Adrenal gland (tissue), 12 donors: ENCODE data around the gene ADCY2. TPM values are rescaled to one million over a fixed set of nuclear protein-coding genes. Genes with fewer than 3 reads are reported as not detected.

ENCODE experiments used
- DNase-seq, 7 donors: peaks; one replicate each; pipeline ENCODE4 v3.0.0-alpha.2; 2019 to 2020
- H3K27ac ChIP-seq, 5 donors: fragments of 200-600 bp; sonication (generic) in 4 of 5; 1 replicate in 3 of 5; 2 replicates in 2 of 5; pipeline versions ENCODE4 v1.5.1 to v1.8.0; 2016 to 2020; ENCODE audit warnings: mild to moderate bottlenecking in 1 of 5
- H3K27me3 ChIP-seq: fragments of 200-600 bp; 2 replicates; pipeline ENCODE4 v1.8.0; 2021
- H3K36me3 ChIP-seq, 2 donors: fragments of 200-600 bp; replicated peaks in 1 of 2; 1 replicate in 1 of 2; 2 replicates in 1 of 2; pipeline versions ENCODE4 v1.5.1 to v1.8.0; 2018 to 2022
- H3K4me1 ChIP-seq, 2 donors: fragments of 200-600 bp; replicated peaks in 1 of 2; 1 replicate in 1 of 2; 2 replicates in 1 of 2; pipeline versions ENCODE4 v1.5.1 to v1.8.0; 2018 to 2021
- H3K4me3 ChIP-seq, 4 donors: fragments of 200-600 bp; sonication (generic) in 3 of 4; one replicate each; pipeline ENCODE4 v1.5.1; 2016 to 2018
- H3K9me3 ChIP-seq, 3 donors: fragments of 200-600 bp; sonication (generic) in 1 of 3; replicated peaks in 1 of 3; 1 replicate in 2 of 3; 2 replicates in 1 of 3; pipeline versions ENCODE4 v1.5.1 to v1.8.0; 2016 to 2021
- CTCF ChIP-seq, 6 experiments: fragments of 450-650 bp in 4 of 6; fragments of 200-600 bp in 2 of 6; sonication (generic) in 1 of 6; IDR thresholded peaks; 1 replicate in 5 of 6; 2 replicates in 1 of 6; pipeline versions ENCODE4 v1.5.1 to v1.8.0; 2016 to 2021; ENCODE audit warnings: antibody characterized with exemption in 6 of 6, mild to moderate bottlenecking in 2 of 6, moderate library complexity in 1 of 6
- POLR2A ChIP-seq, 2 donors: fragments of 450-650 bp; IDR thresholded peaks; one replicate each; pipeline ENCODE4 v1.6.1; 2017; ENCODE audit warnings: antibody characterized with exemption in 2 of 2, mild to moderate bottlenecking in 2 of 2, moderate library complexity in 1 of 2
- WGBS, 4 donors: extraction: QIAGEN DNeasy Blood & Tissue Kit in 2 of 4; methylation state at CpG; one replicate each; pipeline versions ENCODE4 v1.1.5 to v1.1.7; 2013 to 2017; 5-methylcytosine and 5-hydroxymethylcytosine counted together
- intact Hi-C, 2 donors: fragments of 100-400 bp; cut with DNase I; formaldehyde crosslinking; loops; one replicate each; pipeline versions ENCODE4 v1.14.1 to v1.15.0; 2022 to 2023
- polyA plus RNA-seq, 3 donors: library from polyadenylated mRNA; stranded (reverse); fragments of 200-250 nt in 2 of 3; fragments of 350-450 nt in 1 of 3; fragmentation: Illumina TruSeq in 1 of 3; extraction: RNeasy Lipid Tissue Mini Kit (QIAGEN cat#74804) in 1 of 3; gene quantifications; one replicate each; pipeline ENCODE4 v1.2.3, GENCODE V29; 2013 to 2014
- total RNA-seq, 9 donors: library from RNA; depleted of rRNA in 4 of 9; stranded (reverse); fragments of >200 nt in 4 of 9; fragments of 120-200 nt in 1 of 9; fragmentation: NEBNext Ultra II Directional in 1 of 9; extraction: Animal tissue kit (Norgen Biotek cat#: 25700) in 1 of 9; gene quantifications; one replicate each; pipeline versions ENCODE4 v1.1.0 to v1.2.4, GENCODE V29; 2013 to 2023
- donor health status: healthy with polysubstance abuse.
- donor health status: Bipolar disorder and iron deficiency.
- donor health status: DM: yes; HTN: yes; CAD: no.
- donor health status: DM: no; HTN: no; CAD: no.
- donor health status: DM: no; HTN: no; CAD: no.
- donor health status: DM: yes; HTN: yes; CAD: no.

The ADCY2 gene
- total and polyA plus RNA-seq, 12 donors: 0.85 to 6.6 (median 2.3) TPM

DNA sequence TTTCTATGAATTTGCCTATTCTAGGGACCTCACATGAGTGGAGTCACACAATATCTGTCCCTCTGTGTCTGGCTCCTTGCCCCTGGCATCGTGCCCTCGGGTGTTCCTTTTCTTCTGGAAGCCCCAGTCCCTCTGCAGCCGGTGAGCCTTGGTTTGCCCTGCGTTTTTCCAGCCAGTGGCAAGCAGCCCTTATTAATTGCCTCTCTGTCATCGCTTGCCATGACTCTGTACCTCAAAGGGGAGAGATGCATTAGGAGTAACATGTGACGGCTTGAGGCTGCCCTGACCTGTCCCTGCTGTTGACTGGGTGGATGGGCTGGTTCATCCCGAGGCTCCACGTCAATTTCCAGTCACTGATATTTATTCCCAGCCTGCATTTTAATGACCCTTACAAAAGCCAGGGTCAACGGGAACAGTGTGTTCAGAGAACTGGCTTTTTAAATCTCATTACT lies 367.7 kb downstream of the ADCY2 start:
- TF ChIP-seq CTCF (IDR thresholded peaks at IDR 0.05): no peak
- no peak for TF ChIP-seq POLR2A (IDR thresholded peaks at IDR 0.05)
- peak; percentile 15 to 83 (median 26) for DNase-seq
- 54 to 62% (median 58%) methylated on average over 5 to 9 of the region's 9 CpGs for WGBS, 4 donors

GRCh38 chr5:7764452-7764851 lies 368.5 kb downstream of the ADCY2 start:
- H3K36me3 ChIP-seq: no peaks in the 10 kb centered on the region
- no peaks in the 10 kb centered on the region for H3K4me1 ChIP-seq
- no peak for TF ChIP-seq CTCF (IDR thresholded peaks at IDR 0.05)
- H3K4me3 ChIP-seq: no peak overlapping the region
- H3K27ac ChIP-seq: no peak overlapping the region
- WGBS, 4 donors: 59 to 69% (median 62%) methylated on average over 1 of the region's 1 CpG
- H3K27me3 ChIP-seq: no peaks in the 10 kb centered on the region
- no peaks in the 10 kb centered on the region for H3K9me3 ChIP-seq
- no peak for DNase-seq
- intact Hi-C loops: no loop called here

More for the DNA sequence above, 367.7 kb downstream of the ADCY2 start:
- no peaks in the 10 kb centered on the region for H3K9me3 ChIP-seq
- no peaks in the 10 kb centered on the region for H3K4me1 ChIP-seq
- no peak overlapping the region for H3K27ac ChIP-seq
- no peaks in the 10 kb centered on the region for H3K36me3 ChIP-seq
- no peaks in the 10 kb centered on the region for H3K27me3 ChIP-seq
- intact Hi-C loops: no loop called here
- H3K4me3 ChIP-seq: no peak overlapping the region

DNA sequence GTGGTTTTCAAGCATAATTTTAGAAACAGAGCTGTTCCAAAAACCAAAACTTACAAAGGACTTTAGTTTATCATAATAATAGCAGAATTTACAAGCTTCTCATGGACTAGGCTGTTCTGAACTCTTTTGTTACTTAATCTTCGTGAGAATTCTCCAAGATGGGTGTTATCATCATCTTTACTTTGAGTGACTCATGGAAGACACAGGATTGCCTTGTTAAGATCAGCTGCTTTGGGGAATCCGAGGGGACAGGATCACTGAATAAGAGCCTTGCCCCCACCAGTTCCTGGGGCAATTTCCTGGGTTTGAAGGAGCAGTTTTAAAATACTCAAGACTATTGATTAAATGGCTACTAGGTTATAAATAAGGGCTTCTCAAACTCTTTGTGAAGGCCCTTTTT lies 374.5 kb downstream of the ADCY2 start:
- H3K27ac ChIP-seq: no peak overlapping the region
- no peak for TF ChIP-seq POLR2A (IDR thresholded peaks at IDR 0.05)
- no peak for TF ChIP-seq CTCF (IDR thresholded peaks at IDR 0.05)
- H3K4me3 ChIP-seq: no peak overlapping the region
- no peak for DNase-seq
- 48 to 74% (median 65%) methylated on average over 2 of the region's 2 CpGs for WGBS, 4 donors
- H3K27me3 ChIP-seq: no peaks in the 10 kb centered on the region
- intact Hi-C loops: no loop called here
- H3K4me1 ChIP-seq: no peaks in the 10 kb centered on the region
- H3K36me3 ChIP-seq: no peaks in the 10 kb centered on the region
- H3K9me3 ChIP-seq: no peaks in the 10 kb centered on the region

DNA sequence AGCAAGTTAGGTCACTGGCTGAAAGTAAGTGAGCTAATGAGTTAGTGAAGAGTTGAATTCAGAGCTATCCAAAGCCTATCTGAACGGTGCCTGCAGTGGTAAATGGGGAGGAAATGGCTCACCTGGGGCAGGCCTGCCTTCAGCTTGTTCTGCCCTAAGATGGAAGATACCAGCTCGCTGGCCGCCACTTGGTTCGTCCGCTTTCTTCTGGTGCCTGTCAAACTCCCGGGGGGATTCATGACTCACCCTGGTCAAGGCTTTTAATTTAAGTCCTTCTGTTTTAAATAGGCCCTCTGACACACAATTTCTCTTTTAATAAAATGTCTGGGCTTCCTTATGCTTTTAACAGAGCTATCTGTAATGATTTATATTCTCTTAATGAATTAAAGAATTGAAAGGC lies 376.2 kb downstream of the ADCY2 start:
- intact Hi-C loops: no loop called here
- TF ChIP-seq CTCF (IDR thresholded peaks at IDR 0.05) (no peak), POLR2A (IDR thresholded peaks at IDR 0.05) (no peak)
- WGBS, 4 donors: 71 to 92% (median 82%) methylated on average over 6 of the region's 6 CpGs

More for the DNA sequence above, 376.2 kb downstream of the ADCY2 start:
- no peaks in the 10 kb centered on the region for H3K27me3 ChIP-seq
- no peak for DNase-seq
- H3K27ac ChIP-seq: no peak overlapping the region
- no peak overlapping the region for H3K4me3 ChIP-seq
- H3K36me3 ChIP-seq: no peaks in the 10 kb centered on the region
- H3K9me3 ChIP-seq: no peaks in the 10 kb centered on the region
- H3K4me1 ChIP-seq: no peaks in the 10 kb centered on the region
